Natural killer cell (primary cell): ENCODE measurements around the gene CDC73. TPM values are rescaled to one million over a fixed set of nuclear protein-coding genes. Genes with fewer than 3 reads are reported as not detected.

Source experiments
- ATAC-seq, 3 donors: fragments of 150-1000 bp in 2 of 3; fragments of 200-7000 bp in 1 of 3; cut with Tn5 transposase; 1 replicate in 1 of 3; 2 replicates in 2 of 3; pipeline ENCODE4 v1.10.0; 2021; ENCODE audit warnings: mild to moderate bottlenecking in 2 of 3, moderate library complexity in 2 of 3
- DNase-seq, 2 donors: peaks; one replicate each; pipeline versions ENCODE4 v3.0.0 to v3.0.0-alpha.2; 2013 to 2021; ENCODE audit warnings: mixed read lengths in 1 of 2
- H3K27ac ChIP-seq: one replicate; pipeline ENCODE4 v1.5.1; 2013; ENCODE audit warnings: mild to moderate bottlenecking, low read length
- H3K27me3 ChIP-seq: one replicate; pipeline ENCODE4 v1.6.1; 2013; ENCODE audit warnings: low read length; ENCODE audit not compliant: control insufficient read depth, insufficient read depth
- H3K36me3 ChIP-seq: one replicate; pipeline ENCODE4 v1.6.1; 2013; ENCODE audit warnings: low read length; ENCODE audit not compliant: control insufficient read depth, insufficient read depth
- H3K4me1 ChIP-seq: one replicate; pipeline ENCODE4 v1.6.1; 2013; ENCODE audit warnings: low read length; ENCODE audit not compliant: control insufficient read depth, insufficient read depth
- H3K4me3 ChIP-seq: one replicate; pipeline ENCODE4 v1.5.1; 2013; ENCODE audit warnings: low read length
- H3K9me3 ChIP-seq: one replicate; pipeline ENCODE4 v1.6.1; 2013; ENCODE audit warnings: low read length; ENCODE audit not compliant: control insufficient read depth, insufficient read depth
- H3K27ac Mint-ChIP-seq, 2 donors: one replicate each; pipeline ENCODE4 v1.8.0; 2022; ENCODE audit warnings: mild to moderate bottlenecking in 2 of 2, mixed read lengths in 2 of 2, moderate library complexity in 1 of 2
- H3K27me3 Mint-ChIP-seq, 2 donors: one replicate each; pipeline ENCODE4 v1.8.0; 2022; ENCODE audit warnings: low read depth in 2 of 2, mixed read lengths in 2 of 2
- H3K36me3 Mint-ChIP-seq: one replicate; pipeline ENCODE4 v1.8.0; 2022; ENCODE audit warnings: mixed read lengths
- H3K4me1 Mint-ChIP-seq, 2 donors: one replicate each; pipeline ENCODE4 v1.8.0; 2022; ENCODE audit warnings: mixed read lengths in 2 of 2
- H3K4me3 Mint-ChIP-seq: one replicate; pipeline ENCODE4 v1.8.0; 2022; ENCODE audit warnings: mild to moderate bottlenecking, moderate library complexity, mixed read lengths
- H3K9me3 Mint-ChIP-seq, 2 donors: one replicate each; pipeline ENCODE4 v1.8.0; 2022; ENCODE audit warnings: mixed read lengths in 2 of 2
- WGBS: methylation state at CpG from one replicate; pipeline ENCODE4 v1.1.7; 2013; ENCODE audit warnings: missing lambda C conversion rate; ENCODE audit not compliant: insufficient coverage; 5-methylcytosine and 5-hydroxymethylcytosine counted together
- intact Hi-C: fragments of 100-400 bp; cut with micrococcal nuclease; formaldehyde crosslinking; loops from one replicate; pipeline ENCODE4 v1.14.2; 2022
- total RNA-seq, 4 donors: library from RNA; stranded (reverse); fragments of 120-200 nt in 1 of 4; gene quantifications; one replicate each; pipeline versions ENCODE4 v1.2.3 to v1.2.4, GENCODE V29; 2013 to 2022
- TF ChIP-seq, protein P1 (sequence below): fragments of 200-600 bp; IDR thresholded peaks from one replicate; pipeline ENCODE4 v1.8.0; 2022; ENCODE audit warnings: antibody characterized with exemption

The CDC73 gene
- total RNA-seq, 3 donors from 2014 or later (not counting 1 experiment from before 2014, with no cell fraction given): 73.2 to 86.0 (median 82.6) TPM

DNA sequence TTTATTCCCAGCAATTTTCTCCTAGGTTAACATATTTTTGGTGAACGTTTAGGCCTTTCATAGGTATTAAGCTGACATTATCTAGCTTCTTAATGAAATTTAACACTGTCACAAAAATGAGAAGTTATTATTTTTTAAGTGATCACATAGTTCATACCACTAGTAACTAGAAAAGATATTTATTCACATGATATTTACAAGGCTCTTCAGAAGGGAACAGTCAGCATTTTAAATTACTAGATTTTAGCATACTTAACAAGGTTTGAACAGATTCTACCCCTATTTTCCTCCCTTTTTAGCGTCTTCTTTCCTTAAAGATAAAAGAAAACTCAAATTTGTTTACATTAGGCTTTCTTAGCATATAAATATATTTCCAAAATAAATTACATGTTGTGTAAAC, 130.1 kb downstream of the CDC73 start:
- Histone ChIP-seq H3K36me3 (peaks cover 26% of the 10 kb centered on the region), H3K4me1 (no peaks in the 10 kb centered on the region), H3K27me3 (no peaks in the 10 kb centered on the region), H3K4me3 (no peak overlapping the region), H3K27ac (no peak overlapping the region), H3K9me3 (no peaks in the 10 kb centered on the region)
- peaks cover 18% of the 10 kb centered on the region for H3K36me3 Mint-ChIP-seq
- no peaks in the 10 kb centered on the region for H3K27me3 Mint-ChIP-seq
- H3K27ac Mint-ChIP-seq: no peak overlapping the region
- TF ChIP-seq, protein P1, sequence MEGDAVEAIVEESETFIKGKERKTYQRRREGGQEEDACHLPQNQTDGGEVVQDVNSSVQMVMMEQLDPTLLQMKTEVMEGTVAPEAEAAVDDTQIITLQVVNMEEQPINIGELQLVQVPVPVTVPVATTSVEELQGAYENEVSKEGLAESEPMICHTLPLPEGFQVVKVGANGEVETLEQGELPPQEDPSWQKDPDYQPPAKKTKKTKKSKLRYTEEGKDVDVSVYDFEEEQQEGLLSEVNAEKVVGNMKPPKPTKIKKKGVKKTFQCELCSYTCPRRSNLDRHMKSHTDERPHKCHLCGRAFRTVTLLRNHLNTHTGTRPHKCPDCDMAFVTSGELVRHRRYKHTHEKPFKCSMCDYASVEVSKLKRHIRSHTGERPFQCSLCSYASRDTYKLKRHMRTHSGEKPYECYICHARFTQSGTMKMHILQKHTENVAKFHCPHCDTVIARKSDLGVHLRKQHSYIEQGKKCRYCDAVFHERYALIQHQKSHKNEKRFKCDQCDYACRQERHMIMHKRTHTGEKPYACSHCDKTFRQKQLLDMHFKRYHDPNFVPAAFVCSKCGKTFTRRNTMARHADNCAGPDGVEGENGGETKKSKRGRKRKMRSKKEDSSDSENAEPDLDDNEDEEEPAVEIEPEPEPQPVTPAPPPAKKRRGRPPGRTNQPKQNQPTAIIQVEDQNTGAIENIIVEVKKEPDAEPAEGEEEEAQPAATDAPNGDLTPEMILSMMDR: no peak
- no peak for DNase-seq
- no CpG with 5 or more reads among the region's 2 CpGs for WGBS
- no peaks in the 10 kb centered on the region for H3K9me3 Mint-ChIP-seq
- H3K4me3 Mint-ChIP-seq: no peak overlapping the region
- intact Hi-C loops: no loop called here
- peaks cover 7 to 10% of the 10 kb centered on the region in 2 donors for H3K4me1 Mint-ChIP-seq
- ATAC-seq: no peak

DNA sequence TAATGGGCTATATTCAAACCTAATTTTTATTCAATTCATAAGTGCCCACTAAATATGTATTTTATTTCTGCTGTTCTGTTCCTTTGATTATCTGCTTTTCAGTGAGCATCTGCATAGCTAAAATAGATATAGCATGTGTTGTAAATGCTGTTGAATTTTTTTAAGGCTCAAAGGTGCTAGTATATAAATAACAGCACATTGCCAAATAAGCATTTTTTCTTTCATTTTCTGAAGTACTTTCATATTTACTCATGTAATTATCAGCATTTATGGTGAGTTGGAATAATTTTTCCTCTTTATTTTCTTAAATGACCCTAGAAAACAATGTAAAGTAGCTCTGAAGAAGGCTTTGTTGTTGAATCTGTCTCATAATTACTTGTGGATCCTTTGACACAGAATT, 134.2 kb downstream of the CDC73 start:
- Mint-ChIP-seq H3K9me3 (no peaks in the 10 kb centered on the region), H3K36me3 (no peaks in the 10 kb centered on the region), H3K27ac (no peak overlapping the region), H3K4me1 (peaks cover 5% of the 10 kb centered on the region in 2 donors), H3K27me3 (no peaks in the 10 kb centered on the region), H3K4me3 (no peak overlapping the region)
- no peaks in the 10 kb centered on the region for H3K9me3 ChIP-seq
- intact Hi-C loops: no loop called here
- TF ChIP-seq, protein P1: no peak
- H3K4me1 ChIP-seq: no peaks in the 10 kb centered on the region
- H3K4me3 ChIP-seq: no peak overlapping the region
- H3K27me3 ChIP-seq: no peaks in the 10 kb centered on the region
- peaks cover 21% of the 10 kb centered on the region for H3K36me3 ChIP-seq
- ATAC-seq: no peak
- no peak for DNase-seq
- no peak overlapping the region for H3K27ac ChIP-seq

DNA sequence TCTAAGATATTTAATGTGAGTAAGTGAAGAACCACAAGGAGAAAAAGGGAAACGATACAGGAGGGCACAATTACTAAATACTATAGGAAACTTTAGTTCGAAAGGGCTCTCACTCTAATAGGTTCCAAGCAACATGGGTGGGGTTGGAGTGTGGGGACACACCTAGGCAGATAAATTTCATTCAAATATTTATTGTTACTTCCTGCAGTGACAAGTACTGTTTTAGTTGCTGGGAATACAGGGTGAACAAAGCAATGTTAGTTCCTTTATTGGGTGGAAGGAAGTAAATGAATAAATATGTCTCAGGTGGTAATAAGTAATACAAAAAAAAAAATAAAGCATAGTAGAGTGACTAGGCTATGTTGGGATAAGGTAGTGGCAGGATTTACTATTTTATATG, 137.8 kb downstream of the CDC73 start:
- no peaks in the 10 kb centered on the region for H3K4me1 ChIP-seq
- H3K9me3 Mint-ChIP-seq: no peaks in the 10 kb centered on the region
- WGBS: 86% methylated on average over 1 of the region's 2 CpGs
- no peak overlapping the region for H3K4me3 ChIP-seq
- H3K4me1 Mint-ChIP-seq: peaks cover 5 to 9% of the 10 kb centered on the region in 2 donors
- H3K27me3 Mint-ChIP-seq: no peaks in the 10 kb centered on the region
- DNase-seq (no peak), ATAC-seq (no peak)
- TF ChIP-seq, protein P1: no peak
- intact Hi-C loops: no loop called here
- H3K27ac Mint-ChIP-seq: no peak overlapping the region
- H3K9me3 ChIP-seq: no peaks in the 10 kb centered on the region
- H3K4me3 Mint-ChIP-seq: no peak overlapping the region
- H3K36me3 Mint-ChIP-seq: no peaks in the 10 kb centered on the region
- H3K27ac ChIP-seq: no peak overlapping the region
- H3K27me3 ChIP-seq: no peaks in the 10 kb centered on the region
- H3K36me3 ChIP-seq: peaks cover 10% of the 10 kb centered on the region

DNA sequence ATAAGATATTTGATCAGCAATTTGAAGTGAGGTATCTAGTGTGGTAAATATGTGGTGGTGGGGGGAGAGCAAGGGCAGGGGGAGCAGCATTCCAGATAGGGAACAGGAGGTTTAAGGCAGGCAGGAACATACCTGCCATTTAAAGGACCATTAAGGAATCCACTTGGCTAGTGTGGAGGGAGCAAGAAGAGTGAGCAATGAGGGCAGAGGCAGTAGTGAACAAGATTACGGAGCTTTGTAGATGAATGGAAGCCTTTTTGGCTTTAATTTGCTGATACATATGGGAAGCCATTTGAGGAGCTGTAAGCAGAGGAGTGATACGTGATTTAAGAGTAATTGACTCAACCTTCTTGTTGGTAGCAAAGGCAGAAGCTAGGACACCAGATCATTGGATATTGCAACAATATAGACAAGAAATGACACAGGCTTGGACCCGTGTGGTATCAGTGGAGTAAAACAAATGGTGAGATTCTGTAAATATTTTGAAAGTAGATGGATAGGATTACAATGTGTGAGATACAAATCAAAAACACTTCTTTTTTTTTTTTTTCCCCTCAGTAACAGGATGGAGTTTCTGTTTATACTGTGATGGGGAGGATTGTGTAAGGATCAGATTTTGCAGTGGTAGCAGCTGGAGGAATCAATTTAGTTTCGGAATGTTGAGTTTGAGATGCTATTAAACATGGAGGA, 138.4 kb downstream of the CDC73 start:
- H3K36me3 Mint-ChIP-seq: no peaks in the 10 kb centered on the region

More for the DNA sequence above, 138.4 kb downstream of the CDC73 start:
- TF ChIP-seq, protein P1: no peak
- Histone ChIP-seq H3K4me1 (no peaks in the 10 kb centered on the region), H3K36me3 (peaks cover 10% of the 10 kb centered on the region), H3K27me3 (no peaks in the 10 kb centered on the region), H3K9me3 (no peaks in the 10 kb centered on the region), H3K27ac (no peak overlapping the region), H3K4me3 (no peak overlapping the region)
- Mint-ChIP-seq H3K4me3 (no peak overlapping the region), H3K27me3 (no peaks in the 10 kb centered on the region), H3K27ac (no peak overlapping the region), H3K4me1 (peaks cover 5 to 9% of the 10 kb centered on the region in 2 donors), H3K9me3 (no peaks in the 10 kb centered on the region)
- WGBS: over 99% methylated on average over 4 of the region's 4 CpGs
- no peak for ATAC-seq
- DNase-seq: no peak
- intact Hi-C loops: no loop called here
